A549 (cell line): Measurements from ENCODE around the gene TTC28. TPM values are rescaled to one million over a fixed set of nuclear protein-coding genes. Genes with fewer than 3 reads are reported as not detected.

Experiments used
- ATAC-seq, 2 experiments: fragments of 200-7000 bp in 1 of 2; fragments of >200 bp in 1 of 2; cut with Nextera tagmentation in 1 of 2; cut with Tn5 transposase in 1 of 2; 3 replicates each; pipeline versions ENCODE4 v1.8.0 to v1.9.1; 2018 to 2020; ENCODE audit warnings: mild to moderate bottlenecking in 1 of 2, moderate library complexity in 1 of 2
- CTCF ChIA-PET: fragments of 300-600 bp; sonication (Branson Sonifier 250); formaldehyde crosslinking; extraction: SDS; loops from one replicate; lab custom pipeline; 2021; ENCODE audit warnings: antibody characterized with exemption, inconsistent platforms; lab: Yijun Ruan, JAX
- POLR2A ChIA-PET: fragments of 350-600 bp; formaldehyde crosslinking; extraction: SDS; loops from one replicate; lab custom pipeline; 2021; ENCODE audit warnings: antibody characterized with exemption, inconsistent platforms; lab: Yijun Ruan, JAX
- DNase-seq, 2 experiments: peaks; one replicate each; pipeline versions ENCODE4 v3.0.0 to v3.0.0-alpha.2; 2011 to 2016; ENCODE audit warnings: low read depth in 1 of 2, low spot score in 1 of 2
- FAIRE-seq: peaks from 2 replicates; lab custom pipeline; 2011; peaks lifted over from hg19 to GRCh38; lab: Jason Lieb, UNC
- H3K27ac ChIP-seq, 2 experiments: fragments of >200 bp; sonication (Bioruptor Twin); formaldehyde crosslinking; 3 replicates each; pipeline ENCODE4 v1.5.1; 2016 to 2017
- H3K4me1 ChIP-seq: fragments of >200 bp; sonication (Bioruptor Twin); formaldehyde crosslinking; 3 replicates; pipeline ENCODE4 v1.6.1; 2016
- H3K4me2 ChIP-seq: fragments of >200 bp; sonication (Bioruptor Twin); formaldehyde crosslinking; 3 replicates; pipeline ENCODE4 v1.6.1; 2016
- H3K4me3 ChIP-seq: fragments of >200 bp; sonication (Bioruptor Twin); formaldehyde crosslinking; 3 replicates; pipeline ENCODE4 v1.5.1; 2016
- H3K9me3 ChIP-seq: fragments of >200 bp; sonication (Bioruptor Twin); formaldehyde crosslinking; 3 replicates; pipeline ENCODE4 v1.6.1; 2016
- BHLHE40 ChIP-seq: IDR thresholded peaks from 2 replicates; pipeline ENCODE4 v1.6.1; 2012; ENCODE audit warnings: low read depth, low read length, inconsistent platforms
- CBX2 ChIP-seq: fragments of 200-600 bp; sonication (generic); IDR thresholded peaks from 2 replicates; pipeline ENCODE4 v1.6.1; 2016; ENCODE audit warnings: low read depth, mild to moderate bottlenecking, borderline replicate concordance
- CBX8 ChIP-seq: fragments of 200-600 bp; sonication (generic); IDR thresholded peaks from 2 replicates; pipeline ENCODE4 v1.6.1; 2016
- CHD2 ChIP-seq: fragments of 150-350 bp; IDR thresholded peaks from 2 replicates; pipeline ENCODE4 v1.6.1; 2014; ENCODE audit warnings: low read length; ENCODE audit not compliant: partially characterized antibody
- CHD4 ChIP-seq: fragments of 200-600 bp; sonication (generic); IDR thresholded peaks from 2 replicates; pipeline ENCODE4 v1.6.1; 2016; ENCODE audit warnings: antibody characterized with exemption, mild to moderate bottlenecking, borderline replicate concordance
- CTCF ChIP-seq: fragments of >200 bp; sonication (Bioruptor Twin); formaldehyde crosslinking; IDR thresholded peaks from 3 replicates; pipeline ENCODE4 v1.5.1; 2016
- E2F6 ChIP-seq: IDR thresholded peaks from 2 replicates; pipeline ENCODE4 v1.6.1; 2012; ENCODE audit warnings: low read depth, borderline replicate concordance
- ESRRA ChIP-seq: fragments of 150-350 bp; IDR thresholded peaks from 2 replicates; pipeline ENCODE4 v1.6.1; 2014; ENCODE audit warnings: mild to moderate bottlenecking, low read length, borderline replicate concordance
- FOSB ChIP-seq: fragments of 250-450 bp; sonication (Bioruptor Pico); IDR thresholded peaks from 2 replicates; pipeline ENCODE4 v1.5.0; 2020; ENCODE audit warnings: mild to moderate bottlenecking, moderate library complexity
- FOSL2 ChIP-seq, 2 experiments: fragments of 450-650 bp in 1 of 2; fragments of >200 bp in 1 of 2; sonication (Bioruptor Twin) in 1 of 2; formaldehyde crosslinking; IDR thresholded peaks; 2 replicates each; pipeline versions ENCODE4 v1.5.0 to v1.6.1; 2016 to 2020; ENCODE audit warnings: mild to moderate bottlenecking in 1 of 2, moderate library complexity in 1 of 2
- HES2 ChIP-seq: fragments of >200 bp; sonication (Bioruptor Twin); formaldehyde crosslinking; IDR thresholded peaks from 2 replicates; pipeline ENCODE4 v1.6.1; 2016
- HMGXB4 ChIP-seq: fragments of 250-450 bp; sonication (Bioruptor Pico); IDR thresholded peaks from 2 replicates; pipeline ENCODE4 v1.5.0; 2021; ENCODE audit warnings: mild to moderate bottlenecking, moderate library complexity, borderline replicate concordance
- HOXA7 ChIP-seq: fragments of 250-450 bp; sonication (Bioruptor Pico); IDR thresholded peaks from 2 replicates; pipeline ENCODE4 v1.5.0; 2020; ENCODE audit warnings: mild to moderate bottlenecking, moderate library complexity
- MAFK ChIP-seq: fragments of 450-650 bp; IDR thresholded peaks from 2 replicates; pipeline ENCODE4 v1.6.1; 2014; ENCODE audit not compliant: partially characterized antibody
- MAZ ChIP-seq: fragments of 150-350 bp; IDR thresholded peaks from 2 replicates; pipeline ENCODE4 v1.6.1; 2014; ENCODE audit warnings: antibody characterized with exemption, low read depth, low read length, borderline replicate concordance
- MYC ChIP-seq: IDR thresholded peaks from 2 replicates; pipeline ENCODE4 v1.6.1; 2012; ENCODE audit warnings: mild to moderate bottlenecking, inconsistent platforms, low read length, improper control_type of control experiment, borderline replicate concordance
- NFE2L2 ChIP-seq: fragments of 150-350 bp; conservative IDR thresholded peaks from 2 replicates; pipeline ENCODE4 v1.6.1; 2014; ENCODE audit warnings: low read length
- NR3C1 ChIP-seq: fragments of >200 bp; sonication (Bioruptor Twin); formaldehyde crosslinking; IDR thresholded peaks from 3 replicates; pipeline ENCODE4 v1.6.1; 2017
- PBX3 ChIP-seq: IDR thresholded peaks from 2 replicates; pipeline ENCODE4 v1.6.1; 2012
- PHF8 ChIP-seq: fragments of 200-600 bp; sonication (generic); IDR thresholded peaks from 2 replicates; pipeline ENCODE4 v1.6.1; 2016; ENCODE audit warnings: low read depth, mild to moderate bottlenecking, antibody characterized with exemption, moderate library complexity, borderline replicate concordance
- POLR2AphosphoS2 ChIP-seq: conservative IDR thresholded peaks from 2 replicates; pipeline ENCODE4 v1.6.1; 2012; ENCODE audit warnings: low read length, improper control_type of control experiment, inconsistent platforms
- RAD21 ChIP-seq, 2 experiments: fragments of >200 bp in 1 of 2; sonication (Bioruptor Twin) in 1 of 2; formaldehyde crosslinking in 1 of 2; IDR thresholded peaks in 1 of 2; conservative IDR thresholded peaks in 1 of 2; 2 replicates in 1 of 2; 3 replicates in 1 of 2; pipeline ENCODE4 v1.6.1; 2012 to 2018; ENCODE audit warnings: inconsistent platforms in 1 of 2
- RARB ChIP-seq: fragments of 250-450 bp; sonication (Bioruptor Pico); IDR thresholded peaks from 2 replicates; pipeline ENCODE4 v1.8.0; 2021; ENCODE audit warnings: mild to moderate bottlenecking, moderate library complexity
- RNF2 ChIP-seq: fragments of 200-600 bp; sonication (generic); IDR thresholded peaks from 2 replicates; pipeline ENCODE4 v1.6.1; 2016; ENCODE audit warnings: low read depth, mild to moderate bottlenecking, antibody characterized with exemption, moderate library complexity, borderline replicate concordance
- ZNF302 ChIP-seq: fragments of 250-450 bp; sonication (Bioruptor Pico); IDR thresholded peaks from 2 replicates; pipeline ENCODE4 v1.9.0; 2021; ENCODE audit warnings: inconsistent platforms, mild to moderate bottlenecking, moderate library complexity
- WGBS: methylation state at CpG from one replicate; pipeline ENCODE4 v1.1.6; 2017; ENCODE audit errors: missing lambda C conversion rate; 5-methylcytosine and 5-hydroxymethylcytosine counted together
- polyA plus RNA-seq, 4 experiments: library from polyadenylated mRNA; depleted of rRNA in 3 of 4; stranded (reverse); fragments of >200 nt; fragmentation: RNase III in 1 of 4; extraction: RNeasy Plus Mini Kit Qiagen cat#74134 plus additional on column Dnase treatment in 1 of 4; gene quantifications; 2 replicates in 3 of 4; 3 replicates in 1 of 4; pipeline ENCODE4 v1.2.3, GENCODE V29; 2011 to 2017

The TTC28 gene
- polyA plus RNA-seq, 2 of the 4 experiments (the other 2 are of a cell fraction), result 2.6 to 3.8 TPM

GRCh38 chr22:27976586-27976985, 703.1 kb downstream of the TTC28 start:
- no peak for ATAC-seq
- WGBS, result 89% methylated on average over 3 of the region's 3 CpGs
- Histone ChIP-seq H3K4me3 (no peak overlapping the region), H3K4me1 (peaks cover 7% of the 10 kb centered on the region; the same call in 1 of the 3 replicates), H3K27ac (no peak overlapping the region), H3K4me2 (no peak overlapping the region), H3K9me3 (no peaks in the 10 kb centered on the region)
- CTCF ChIA-PET, result no interaction called here
- no peak for FAIRE-seq
- POLR2A ChIA-PET, result no interaction called here
- no peak for TF ChIP-seq HES2
- TF ChIP-seq ESRRA, result no peak
- DNase-seq, result no peak

GRCh38 chr22:27975381-27976013, 704.1 kb downstream of the TTC28 start:
- no peak for DNase-seq
- TF ChIP-seq PHF8 (no peak), HMGXB4 (CRISPR knock-in tag) (no peak), CHD2 (no peak), CBX8 (no peak), CHD4 (no peak), FOSL2 (IDR thresholded peaks at IDR 0.05) (no peak), FOSL2 (CRISPR knock-in tag; IDR thresholded peaks at IDR 0.05) (no peak), RARB (no peak), CTCF (no peak), NR3C1 (no peak), MAZ (no peak)
- ATAC-seq, result no peak
- Histone ChIP-seq H3K9me3 (no peaks in the 10 kb centered on the region; the same call in 2 of the 3 replicates), H3K4me3 (no peak overlapping the region), H3K27ac (no peak overlapping the region), H3K4me1 (peaks cover 7% of the 10 kb centered on the region; the same call in 1 of the 3 replicates), H3K4me2 (no peak overlapping the region)
- no peak for FAIRE-seq
- 91% methylated on average over 16 of the region's 16 CpGs for WGBS
- ChIA-PET POLR2A (no interaction called here), CTCF (no interaction called here)

- FAIRE-seq, result no peak
- ATAC-seq, result no peak
- POLR2A ChIA-PET, result no interaction called here
- Histone ChIP-seq H3K9me3 (no peaks in the 10 kb centered on the region; the same call in 2 of the 3 replicates), H3K4me2 (no peak overlapping the region), H3K27ac (no peak overlapping the region), H3K4me1 (peaks cover 7% of the 10 kb centered on the region; the same call in 1 of the 3 replicates), H3K4me3 (no peak overlapping the region)
- DNase-seq, result no peak
- CTCF ChIA-PET, result no interaction called here
- 100% methylated on average over 1 of the region's 1 CpG for WGBS
- TF ChIP-seq E2F6 (no peak), POLR2AphosphoS2 (no peak), NFE2L2 (no peak), MAFK (no peak), PBX3 (no peak), CBX8 (no peak), RAD21 (conservative IDR thresholded peaks at IDR 0.05 in 1 of 2, IDR thresholded peaks at IDR 0.05 in 1 of 2) (no peak), HMGXB4 (CRISPR knock-in tag) (no peak), MYC (no peak), FOSB (no peak), ZNF302 (CRISPR knock-in tag) (no peak), RNF2 (no peak), HOXA7 (CRISPR knock-in tag) (no peak), BHLHE40 (no peak), CBX2 (no peak)
Observed at GRCh38 chr22:27973846-27974245, 705.8 kb downstream of the TTC28 start.
